GM21360 (cell line): ENCODE data around the gene NKIRAS1.
"Not testable (repeated sequence)": the region's sequence is repeated elsewhere in the genome, so short reads cannot be mapped to it uniquely, and the experiment has no call there.

Experiments used
- ATAC-seq: cut with Tn5 transposase; IDR thresholded peaks from one replicate; pipeline ENCODE4 v1.9.1; 2021; ENCODE audit warnings: mild to moderate bottlenecking, moderate library complexity; ENCODE audit not compliant: unreplicated experiment

Gene NKIRAS1

GRCh38 chr3:23873941-23874340, 42.8 kb downstream of the NKIRAS1 start:
- no peak for ATAC-seq

GRCh38 chr3:23872330-23872729, 44.5 kb downstream of the NKIRAS1 start:
- no peak for ATAC-seq

- ATAC-seq = not testable (repeated sequence)
Measured at GRCh38 chr3:23871361-23871760, 45.4 kb downstream of the NKIRAS1 start.

- not testable (repeated sequence) for ATAC-seq
Measured at GRCh38 chr3:23870663-23871043, 46.1 kb downstream of the NKIRAS1 start.

- ATAC-seq = no peak
Measured at GRCh38 chr3:23869977-23870662, 46.7 kb downstream of the NKIRAS1 start.

- no peak for ATAC-seq
Measured at GRCh38 chr3:23867838-23868237, 49.0 kb downstream of the NKIRAS1 start.

GRCh38 chr3:23867400-23867799, 49.4 kb downstream of the NKIRAS1 start:
- ATAC-seq = no peak

GRCh38 chr3:23865595-23866396, 51.0 kb downstream of the NKIRAS1 start:
- ATAC-seq = peak; percentile 81

GRCh38 chr3:23864931-23865330, 51.9 kb downstream of the NKIRAS1 start:
- no peak for ATAC-seq

- no peak for ATAC-seq
Measured at GRCh38 chr3:23863060-23863459, 53.7 kb downstream of the NKIRAS1 start.

GRCh38 chr3:23861689-23862088, 55.1 kb downstream of the NKIRAS1 start:
- ATAC-seq = no peak

GRCh38 chr3:23859839-23860382, 56.9 kb downstream of the NKIRAS1 start:
- ATAC-seq = no peak

- ATAC-seq = no peak
Measured at GRCh38 chr3:23859012-23859743, 57.6 kb downstream of the NKIRAS1 start.

GRCh38 chr3:23856286-23856685, 60.5 kb downstream of the NKIRAS1 start:
- ATAC-seq = no peak

- ATAC-seq = not testable (repeated sequence)
Measured at GRCh38 chr3:23849462-23849861, 67.3 kb downstream of the NKIRAS1 start.

GRCh38 chr3:23845326-23846216, 71.2 kb downstream of the NKIRAS1 start:
- ATAC-seq = no peak

- no peak for ATAC-seq
Measured at GRCh38 chr3:23843869-23844268, 72.9 kb downstream of the NKIRAS1 start.
